ENCODE results near the gene RFX2.

- TF ChIP-seq CTCF (IDR thresholded peaks at IDR 0.05; ENCODE audit: insufficient read depth, low read depth, low read length) (no peak), EZH2 (IDR thresholded peaks at IDR 0.05; ENCODE audit: insufficient read depth, low read length) (no peak)
These were observed 131.4 kb downstream of the RFX2 start for GRCh38 chr19:5978606-5979552.
